Keratinocyte (primary cell): ENCODE measurements around the gene CILP2.

Experiments
- EZH2 ChIP-seq: IDR thresholded peaks from one replicate; pipeline ENCODE4 v1.6.1; 2012; ENCODE audit warnings: inconsistent platforms, mild to moderate bottlenecking, low read length, moderate library complexity
- TF ChIP-seq, protein P1 (sequence below), 3 experiments: IDR thresholded peaks in 1 of 3; conservative IDR thresholded peaks in 1 of 3; optimal IDR thresholded peaks in 1 of 3; 2 replicates in 2 of 3; 3 replicates in 1 of 3; pipeline versions ENCODE3 to v1.5.1; 2011; ENCODE audit warnings: low read length in 3 of 3, mild to moderate bottlenecking in 3 of 3, moderate library complexity in 2 of 3, control low read depth in 1 of 3, inconsistent platforms in 1 of 3; ENCODE audit not compliant: insufficient read depth in 2 of 3; ENCODE audit errors: extremely low read depth in 1 of 3

GRCh38 chr19:19542507-19542906, 4.4 kb downstream of the CILP2 start:
- TF ChIP-seq, protein P1, sequence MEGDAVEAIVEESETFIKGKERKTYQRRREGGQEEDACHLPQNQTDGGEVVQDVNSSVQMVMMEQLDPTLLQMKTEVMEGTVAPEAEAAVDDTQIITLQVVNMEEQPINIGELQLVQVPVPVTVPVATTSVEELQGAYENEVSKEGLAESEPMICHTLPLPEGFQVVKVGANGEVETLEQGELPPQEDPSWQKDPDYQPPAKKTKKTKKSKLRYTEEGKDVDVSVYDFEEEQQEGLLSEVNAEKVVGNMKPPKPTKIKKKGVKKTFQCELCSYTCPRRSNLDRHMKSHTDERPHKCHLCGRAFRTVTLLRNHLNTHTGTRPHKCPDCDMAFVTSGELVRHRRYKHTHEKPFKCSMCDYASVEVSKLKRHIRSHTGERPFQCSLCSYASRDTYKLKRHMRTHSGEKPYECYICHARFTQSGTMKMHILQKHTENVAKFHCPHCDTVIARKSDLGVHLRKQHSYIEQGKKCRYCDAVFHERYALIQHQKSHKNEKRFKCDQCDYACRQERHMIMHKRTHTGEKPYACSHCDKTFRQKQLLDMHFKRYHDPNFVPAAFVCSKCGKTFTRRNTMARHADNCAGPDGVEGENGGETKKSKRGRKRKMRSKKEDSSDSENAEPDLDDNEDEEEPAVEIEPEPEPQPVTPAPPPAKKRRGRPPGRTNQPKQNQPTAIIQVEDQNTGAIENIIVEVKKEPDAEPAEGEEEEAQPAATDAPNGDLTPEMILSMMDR (optimal IDR thresholded peaks at IDR 0.05 in 1 of 3, IDR thresholded peaks at IDR 0.05 in 1 of 3, conservative IDR thresholded peaks at IDR 0.05 in 1 of 3; ENCODE audit: extremely low read depth in 1 of 3, insufficient read depth in 2 of 3, low read length in 3 of 3): no peak
- TF ChIP-seq EZH2: no peak
